Stimulated activated CD4-positive, alpha-beta T cell treated with anti-CD3 and anti-CD28 coated beads, Interleukin-2, amount 100 ng/mL, for 4 hours (primary cell): ENCODE data around the gene PGC.

ENCODE experiments used
- DNase-seq: peaks from one replicate; pipeline ENCODE4 v3.0.0-alpha.2; 2020; ENCODE audit warnings: low read depth

The PGC gene

DNA sequence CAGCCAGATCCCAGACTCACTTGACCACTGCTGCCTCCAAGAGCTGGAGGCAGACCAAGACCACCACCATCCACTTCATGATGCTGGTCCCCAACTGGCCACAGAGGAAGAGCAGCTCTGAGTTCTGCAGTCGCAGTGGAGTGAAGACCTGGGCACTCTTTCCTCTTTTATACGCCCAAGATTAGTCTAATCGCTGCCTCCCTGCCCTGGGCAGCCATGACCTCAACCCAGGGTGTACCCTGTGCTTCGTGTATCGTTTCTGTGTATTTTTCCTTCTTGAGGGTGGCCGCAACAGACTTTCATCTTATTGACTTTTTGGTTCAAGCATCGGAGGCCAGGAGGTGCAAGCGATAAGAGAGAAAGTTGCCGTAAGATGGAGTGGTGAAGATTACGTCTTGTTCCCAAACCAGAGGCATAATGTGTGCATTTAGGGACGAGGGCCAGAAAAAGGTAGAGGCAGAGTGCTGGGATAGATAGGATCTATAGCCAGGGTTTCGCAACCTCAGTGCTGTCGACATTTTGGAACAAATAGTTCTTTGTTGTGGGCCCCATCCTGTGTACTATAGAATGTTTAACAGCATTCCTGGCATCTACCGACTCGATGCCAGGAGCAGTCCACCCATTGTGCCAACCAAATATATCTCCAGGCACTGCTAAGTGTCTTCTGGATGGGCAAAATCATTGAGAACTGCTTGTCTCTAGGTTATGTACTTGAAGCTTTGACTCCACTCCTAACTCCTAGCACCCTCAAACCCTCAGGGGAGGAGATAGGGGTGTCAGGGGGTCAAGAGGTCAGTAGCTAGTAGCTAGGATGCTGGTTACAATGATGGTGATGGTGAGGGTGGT, at the start of gene PGC:
PGC (minus strand) TSS at position 142 of the 846 bp plus-strand sequence; CDS start at position 79, 63 bp downstream.
- no peak for DNase-seq

DNA sequence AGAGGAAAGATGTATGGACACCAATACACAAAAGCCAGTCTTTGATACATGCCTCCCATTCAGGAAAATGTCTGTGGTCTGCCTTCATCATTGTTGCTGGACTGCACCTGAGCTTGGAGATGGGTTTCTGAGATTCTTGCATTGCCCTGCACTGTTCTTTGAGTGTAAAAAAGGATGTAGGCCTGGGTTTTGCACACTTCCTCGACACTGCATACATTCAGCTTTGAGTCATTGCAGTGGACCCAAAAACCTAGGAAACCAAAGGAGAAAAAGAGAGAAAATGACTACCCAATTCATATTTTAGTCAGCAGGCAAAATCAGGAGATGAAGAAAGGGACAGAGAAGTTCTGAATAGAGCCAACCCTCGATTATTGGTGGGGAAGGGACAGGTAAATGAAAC, 49.3 kb upstream of the PGC start:
- DNase-seq: no peak

DNA sequence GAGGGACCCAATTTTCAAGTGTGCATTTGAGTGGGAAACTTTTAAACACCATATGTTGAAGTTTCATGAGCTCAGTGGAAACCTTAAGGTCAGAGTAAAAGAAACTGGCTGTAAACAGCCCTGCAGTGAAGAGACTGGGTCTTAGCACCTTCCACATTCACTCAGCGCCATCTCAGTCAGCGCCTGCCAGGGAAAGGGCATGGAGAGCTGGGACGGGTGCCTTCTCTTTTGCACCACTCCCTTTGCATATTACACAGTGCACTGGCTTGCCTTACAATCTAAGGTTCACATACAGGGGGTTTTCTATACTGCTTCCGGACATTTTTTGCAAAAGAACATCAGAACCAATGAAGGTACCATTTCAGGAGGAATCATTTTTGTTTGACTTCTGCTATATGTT, 44.8 kb upstream of the PGC start:
- no peak for DNase-seq

DNA sequence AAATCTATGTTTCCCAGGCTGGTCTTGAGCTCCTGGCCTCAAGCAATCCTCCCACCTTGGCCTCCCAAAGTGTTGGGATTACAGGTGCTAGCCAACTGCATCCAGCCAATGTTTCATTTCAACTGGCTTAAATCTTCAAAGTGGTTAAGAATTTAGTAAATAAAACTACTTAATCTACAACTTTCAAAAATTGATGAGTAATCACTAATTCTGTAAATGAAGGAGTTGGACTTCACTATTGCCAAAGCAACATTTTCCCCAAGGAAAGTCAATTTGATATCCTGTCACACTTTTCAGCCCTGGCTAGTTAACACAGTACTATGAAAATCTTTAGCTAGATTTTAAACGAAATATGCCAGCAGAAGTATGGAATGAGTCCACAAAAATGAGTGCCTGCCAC, 44.1 kb upstream of the PGC start:
- no peak for DNase-seq

DNA sequence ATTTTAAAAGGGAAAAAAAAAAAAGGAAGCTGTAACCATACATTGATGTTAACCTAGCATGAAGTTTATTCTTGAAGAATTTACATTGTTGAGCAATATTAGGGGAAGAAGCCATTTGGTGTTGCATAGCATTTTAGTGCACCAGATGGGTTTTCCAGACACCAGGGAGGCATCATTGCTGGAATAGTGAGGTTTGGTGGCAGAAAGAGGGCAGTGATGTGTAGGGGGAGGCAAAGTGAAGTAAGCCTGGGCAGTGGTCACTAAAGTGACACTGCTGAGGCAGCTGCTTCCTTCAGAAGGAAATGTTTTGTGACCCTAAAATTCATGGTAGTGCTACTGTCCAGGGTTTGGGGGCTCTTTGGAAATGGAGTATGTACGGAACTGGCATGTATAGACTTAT, 42.8 kb upstream of the PGC start:
- DNase-seq: no peak

DNA sequence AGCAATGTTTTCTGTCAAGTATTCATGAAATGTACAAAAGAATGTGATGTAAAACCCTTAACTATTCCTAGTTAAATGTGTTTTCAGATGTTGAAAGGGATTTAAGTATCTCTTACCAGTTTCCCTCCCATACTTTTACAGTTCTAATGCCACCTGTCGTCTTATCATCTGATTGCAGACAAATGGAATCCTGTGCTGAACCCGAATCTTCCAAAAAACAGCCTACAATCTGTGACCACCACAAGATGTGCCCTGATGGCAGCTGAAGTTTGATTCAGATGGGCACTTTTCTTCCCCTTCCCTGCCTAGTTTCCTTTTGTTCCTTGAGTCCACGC, 42.2 kb upstream of the PGC start:
- DNase-seq: no peak

DNA sequence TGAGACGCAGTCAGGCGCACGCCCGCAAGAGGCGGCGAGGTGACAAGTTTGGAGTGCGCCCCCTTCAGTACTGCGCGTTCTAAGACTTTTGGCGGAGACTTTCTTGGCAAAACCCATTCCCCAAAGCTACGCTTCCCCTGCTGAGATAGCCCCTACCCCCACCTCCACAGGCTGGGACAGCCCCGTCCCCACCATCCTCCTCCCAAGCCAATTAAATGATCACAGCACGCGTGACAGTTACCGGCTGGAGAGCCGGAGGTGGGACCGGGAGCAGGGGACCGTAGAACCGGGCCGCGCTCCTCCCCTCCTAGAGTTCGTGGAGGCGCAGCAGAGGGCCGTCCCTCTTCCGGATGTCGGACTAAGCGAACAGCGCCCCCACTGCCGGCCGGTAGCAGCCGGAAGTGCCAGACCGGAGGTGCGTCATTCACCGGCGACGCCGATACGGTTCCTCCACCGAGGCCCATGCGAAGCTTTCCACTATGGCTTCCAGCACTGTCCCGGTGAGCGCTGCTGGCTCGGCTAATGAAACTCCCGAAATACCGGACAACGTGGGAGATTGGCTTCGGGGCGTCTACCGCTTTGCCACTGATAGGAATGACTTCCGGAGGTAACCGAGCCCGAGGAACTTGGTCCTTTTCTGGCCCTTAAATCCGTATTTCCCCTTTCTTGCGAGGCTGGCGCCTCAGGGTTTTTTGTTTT, 40.2 kb upstream of the PGC start, which contains the start of gene TOMM6:
TOMM6 (plus strand) TSS at position 476 of the 699 bp plus-strand sequence; CDS start at position 480, 4 bp downstream.
- peak; percentile 91 for DNase-seq

DNA sequence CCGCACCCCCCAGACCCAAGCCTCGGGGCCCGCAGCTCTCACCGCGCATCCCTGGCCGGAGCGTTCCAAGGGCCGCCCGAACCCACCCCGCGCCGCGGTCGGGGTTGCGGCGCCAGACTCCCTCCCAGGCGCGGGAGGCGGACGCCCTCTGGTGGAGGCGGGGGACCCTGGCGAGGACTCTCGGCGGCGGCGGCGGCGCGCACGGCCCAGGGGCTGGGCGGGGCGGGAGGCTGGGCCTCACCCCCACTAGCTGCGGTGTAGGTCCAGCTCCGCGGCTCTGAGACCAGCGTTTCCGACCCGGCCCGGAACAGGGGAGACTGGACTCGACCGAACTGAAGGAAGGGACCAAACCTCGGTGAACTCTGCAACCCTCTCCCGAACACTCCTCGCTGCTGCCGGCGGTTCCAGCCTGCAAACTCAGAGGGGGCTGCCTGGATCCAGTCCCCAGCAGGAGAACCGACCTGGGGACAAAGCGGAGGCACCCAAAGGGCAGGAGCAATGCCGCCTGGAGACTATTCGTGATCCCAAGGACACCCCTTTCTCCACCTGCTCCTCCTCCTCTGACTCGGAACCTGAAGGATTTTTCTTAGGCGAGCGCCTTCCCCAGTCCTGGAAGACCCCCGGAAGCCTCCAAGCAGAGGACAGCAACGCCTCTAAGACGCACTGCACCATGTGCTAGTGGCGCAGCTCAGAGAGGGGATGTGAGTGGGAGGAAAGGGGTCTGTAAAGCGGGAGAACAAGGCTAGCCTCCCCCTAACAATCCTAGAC, 39.4 kb upstream of the PGC start:
- peak; percentile 81 for DNase-seq

DNA sequence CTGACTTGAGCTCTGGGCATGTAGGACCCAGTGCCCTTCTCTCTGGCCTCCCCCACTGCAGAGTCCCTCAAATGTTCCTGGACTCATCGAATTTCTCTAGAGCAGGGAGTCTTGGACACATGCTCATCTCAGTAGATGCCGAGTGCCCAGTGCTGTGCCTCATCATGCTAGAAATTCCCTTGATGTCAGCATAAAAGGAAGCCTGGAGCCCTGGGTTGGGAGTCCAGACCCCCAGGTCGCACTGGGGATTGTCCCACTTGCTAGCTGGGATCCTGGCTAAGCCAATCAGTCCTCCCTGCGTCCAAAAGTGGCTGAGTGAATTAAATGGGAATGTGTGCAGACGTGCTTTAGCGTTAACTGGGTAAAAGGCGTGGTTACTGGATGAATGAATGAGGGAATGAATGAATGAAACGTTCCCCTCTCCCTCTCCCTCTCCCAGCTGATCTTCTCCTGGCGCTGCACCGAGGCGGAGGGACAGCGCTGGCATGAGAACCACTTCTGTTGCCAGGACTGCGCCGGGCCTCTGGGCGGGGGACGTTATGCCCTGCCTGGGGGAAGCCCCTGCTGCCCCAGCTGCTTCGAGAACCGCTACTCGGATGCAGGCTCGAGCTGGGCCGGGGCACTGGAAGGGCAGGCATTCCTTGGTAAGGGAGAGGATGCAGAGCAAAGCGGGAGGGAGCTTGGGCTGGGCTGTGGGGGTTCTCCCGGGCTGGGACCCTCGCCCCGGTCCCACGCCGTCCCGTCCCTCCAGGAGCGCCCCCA, 38.7 kb upstream of the PGC start:
- DNase-seq: no peak

DNA sequence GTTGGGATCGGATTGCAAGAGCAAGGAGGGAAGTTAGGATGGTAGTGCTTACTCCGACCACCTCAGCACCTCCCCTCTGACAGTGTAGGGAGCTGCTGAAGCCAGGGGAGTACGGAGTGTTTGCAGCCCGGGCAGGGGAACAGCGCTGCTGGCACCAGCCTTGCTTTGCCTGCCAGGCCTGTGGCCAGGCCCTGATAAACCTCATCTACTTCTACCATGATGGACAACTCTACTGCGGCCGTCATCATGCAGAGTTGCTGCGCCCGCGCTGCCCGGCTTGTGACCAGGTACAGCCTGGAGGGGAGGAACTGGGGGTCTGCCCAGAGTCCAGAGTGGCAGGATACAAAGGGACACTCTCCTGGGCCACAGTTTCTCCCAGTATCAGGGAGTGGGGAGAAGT, 38.1 kb upstream of the PGC start:
- DNase-seq: no peak

DNA sequence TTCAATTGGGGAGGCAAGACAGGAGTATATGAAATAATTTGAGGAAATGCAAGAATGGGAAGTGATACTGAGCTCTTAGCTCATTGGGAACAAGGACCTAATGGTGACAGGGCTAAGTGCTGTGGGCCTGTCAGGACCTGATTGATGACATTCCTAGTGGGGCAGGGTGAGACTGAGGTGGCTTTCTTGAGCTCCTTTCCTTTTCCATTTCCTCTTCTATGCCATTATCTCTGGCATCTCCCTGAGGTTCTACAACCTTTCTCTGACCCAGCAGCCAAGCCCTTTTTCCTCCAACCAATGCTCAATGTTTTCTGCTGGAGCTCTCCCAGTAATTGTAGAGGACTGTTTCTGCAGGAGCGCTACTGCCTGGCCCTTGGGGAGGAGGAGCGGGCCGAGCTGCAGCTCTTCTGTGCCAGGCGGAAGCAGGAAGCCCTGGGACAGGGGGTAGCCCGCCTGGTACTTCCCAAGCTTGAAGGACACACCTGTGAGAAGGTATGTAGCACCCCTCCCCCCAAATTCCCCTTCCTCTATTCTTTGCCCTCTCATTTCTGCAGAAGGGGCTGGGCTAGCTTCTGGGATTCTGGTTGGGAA, 37.5 kb upstream of the PGC start:
- no peak for DNase-seq

DNA sequence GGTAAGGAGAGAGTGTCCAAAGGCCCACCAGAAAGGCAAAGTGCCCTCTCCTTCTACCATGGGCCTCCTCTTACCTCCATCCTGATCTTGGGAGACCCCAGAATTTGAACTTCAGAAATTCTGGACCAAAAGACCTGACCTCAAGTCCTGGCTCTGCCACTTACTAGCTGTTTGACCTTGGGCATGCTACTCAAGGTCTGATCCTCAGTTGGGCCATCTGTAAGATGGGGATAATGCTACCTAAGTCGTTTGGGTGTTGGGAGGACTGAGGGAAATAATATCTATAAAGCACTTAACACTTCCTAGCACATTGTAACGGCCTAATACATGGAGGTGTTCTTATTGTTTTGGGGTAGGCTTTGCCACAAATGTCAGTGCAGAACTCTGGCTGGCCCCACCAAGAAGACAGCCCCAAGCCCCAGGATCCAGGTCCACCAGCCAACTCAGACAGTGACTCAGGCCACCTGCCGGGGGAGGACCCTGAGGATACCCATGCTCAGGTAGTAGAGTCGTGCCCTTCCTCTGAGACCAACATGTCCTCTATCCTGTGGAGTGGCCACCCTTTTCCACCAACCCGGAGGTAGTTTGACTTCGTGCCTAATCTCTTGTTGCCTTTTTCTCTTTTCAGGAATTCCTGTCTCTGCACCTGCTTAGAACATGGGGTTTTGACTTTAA, 36.0 kb upstream of the PGC start:
- DNase-seq: no peak

DNA sequence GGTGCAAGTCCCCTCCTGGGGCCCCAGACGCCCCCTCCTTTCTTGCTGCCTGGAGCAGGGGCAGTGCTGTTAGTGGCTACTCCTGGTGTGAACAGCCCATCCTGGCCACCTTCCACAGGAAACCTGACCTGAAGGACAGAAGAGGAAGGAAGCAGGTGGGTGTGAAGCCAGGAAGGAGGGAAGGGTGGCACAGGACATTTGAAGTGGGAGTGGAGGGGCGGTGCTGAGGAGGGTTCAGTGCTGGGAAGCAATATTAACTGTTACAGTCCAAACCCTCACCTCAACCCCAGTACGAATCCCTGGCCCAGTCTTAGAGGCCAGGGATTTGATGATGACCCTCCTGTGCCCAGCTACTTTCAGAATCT, 34.2 kb upstream of the PGC start:
- DNase-seq: no peak

DNA sequence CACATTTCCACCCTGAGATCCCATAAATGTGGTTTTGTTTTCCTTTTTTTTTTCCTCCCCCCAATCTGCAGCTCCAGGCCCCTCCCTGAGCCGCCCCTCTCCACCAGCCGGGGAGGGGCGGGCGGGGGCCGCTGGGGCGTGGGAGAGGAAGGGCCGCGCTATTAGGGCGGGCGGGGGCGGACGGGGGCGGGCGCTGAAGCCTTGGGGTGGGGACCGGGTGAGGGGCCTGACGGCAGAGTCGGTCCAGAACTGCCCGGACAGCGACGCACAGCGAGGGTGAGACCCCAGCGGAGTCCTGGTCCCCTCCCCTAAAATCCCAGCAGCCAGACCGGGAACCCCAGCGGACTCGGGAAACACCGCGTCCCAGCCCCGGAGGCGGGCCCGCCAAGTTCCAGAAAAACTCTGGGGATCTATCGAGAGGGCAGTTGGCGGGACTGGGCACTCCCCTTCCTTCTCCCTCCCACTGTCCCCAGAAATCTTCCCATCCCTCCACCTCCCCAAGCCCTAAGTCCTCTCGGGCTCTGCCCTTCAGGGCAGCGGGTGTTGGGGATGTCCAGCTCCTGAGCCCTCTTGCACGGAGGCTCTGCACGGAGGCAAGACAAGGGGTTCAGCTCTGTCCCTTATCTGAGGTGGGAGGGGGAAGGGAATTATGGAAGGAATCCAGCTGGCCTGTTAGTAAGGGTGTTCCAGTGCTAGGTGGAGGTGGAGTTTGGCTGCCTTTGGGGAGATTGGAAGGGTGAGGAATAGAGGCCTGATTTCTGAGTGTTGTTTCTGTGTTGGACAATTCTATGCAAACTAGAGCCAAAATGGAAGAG, 33.6 kb upstream of the PGC start, which contains the start of gene PRICKLE4:
PRICKLE4 (plus strand) TSS at position 232 of the 815 bp plus-strand sequence. CDS start 2,692 bp downstream, outside the sequence.
- DNase-seq: no peak

DNA sequence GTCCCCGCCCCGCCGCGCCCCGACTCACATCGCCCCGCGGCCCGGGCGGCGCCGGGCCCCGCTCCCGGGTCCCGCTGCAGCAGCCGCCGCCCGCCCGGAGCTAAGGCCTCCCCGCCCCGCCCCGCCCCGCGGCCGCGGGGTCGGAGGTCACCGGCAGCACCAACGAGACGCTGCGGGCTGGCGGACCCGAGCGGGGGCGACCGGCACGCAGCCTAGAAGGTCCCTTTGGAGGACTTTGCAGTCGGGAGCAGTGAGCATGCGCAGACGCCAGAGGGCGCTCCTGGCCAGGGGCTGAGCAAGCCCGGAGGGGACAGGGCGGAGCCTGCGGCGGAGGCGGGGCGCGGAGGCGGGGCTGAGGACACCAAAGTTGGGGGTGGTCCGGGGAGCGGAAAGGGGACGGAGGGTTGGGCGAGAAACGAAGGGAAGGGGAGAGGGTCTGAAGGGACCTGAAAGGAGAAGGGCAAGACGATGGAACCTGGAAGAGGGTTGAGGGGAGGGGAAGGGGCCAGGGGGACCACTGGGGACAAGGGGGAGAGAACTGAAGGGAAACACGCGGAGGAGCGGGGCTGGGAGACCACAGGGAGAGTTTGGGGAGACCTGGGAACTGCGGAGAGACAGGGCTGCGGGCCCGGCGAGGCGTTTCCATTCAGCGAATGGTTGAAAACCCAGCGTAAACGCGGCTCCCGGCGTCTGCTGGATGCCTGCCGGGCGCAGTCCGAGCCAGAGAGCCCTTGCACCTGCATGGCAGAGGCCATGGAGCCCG, 32.8 kb upstream of the PGC start, which contains the start of gene FRS3:
FRS3 (minus strand) TSS at position 113 of the 763 bp plus-strand sequence. CDS start 2,913 bp downstream, outside the sequence.
- peak; percentile 99 for DNase-seq

DNA sequence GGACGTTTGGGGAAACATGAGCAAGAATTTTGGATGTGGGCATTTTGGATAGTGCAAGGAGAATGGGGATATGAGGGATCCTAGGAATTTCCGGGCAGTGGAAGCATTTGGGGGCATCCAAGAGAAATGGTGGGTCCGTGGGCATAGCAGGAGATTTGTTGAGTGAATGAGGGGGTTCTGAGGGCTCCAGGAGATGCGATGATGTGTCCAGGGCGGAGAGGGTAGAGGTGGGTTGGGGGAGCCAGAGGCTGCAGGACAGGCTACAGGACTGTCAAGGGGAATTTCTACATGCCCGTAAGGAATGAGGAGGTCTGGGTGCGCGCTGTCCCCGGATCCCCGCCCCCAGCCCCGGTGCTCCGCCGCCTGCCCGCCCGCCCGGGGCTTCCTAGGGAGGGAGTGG, 32.1 kb upstream of the PGC start:
- DNase-seq: no peak

DNA sequence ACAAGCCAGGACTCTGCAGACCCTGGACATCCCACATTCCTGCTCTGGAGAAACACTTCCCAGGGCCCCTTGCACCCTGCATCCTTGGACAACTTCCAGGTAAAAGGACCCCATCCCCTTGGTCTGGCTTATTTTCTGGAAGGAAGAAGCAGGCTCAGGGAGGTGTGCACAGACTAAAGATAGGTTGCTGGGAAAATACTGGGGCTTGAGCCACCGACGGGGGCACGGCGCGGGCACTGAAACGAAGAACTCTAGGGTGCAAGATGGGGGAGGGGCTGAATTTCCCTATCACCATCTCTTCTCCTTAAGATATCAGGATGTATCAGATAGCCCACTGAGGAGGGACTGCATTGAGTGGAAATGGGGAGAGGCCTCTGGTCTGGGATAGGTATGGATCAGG, 31.7 kb upstream of the PGC start:
- DNase-seq: no peak

DNA sequence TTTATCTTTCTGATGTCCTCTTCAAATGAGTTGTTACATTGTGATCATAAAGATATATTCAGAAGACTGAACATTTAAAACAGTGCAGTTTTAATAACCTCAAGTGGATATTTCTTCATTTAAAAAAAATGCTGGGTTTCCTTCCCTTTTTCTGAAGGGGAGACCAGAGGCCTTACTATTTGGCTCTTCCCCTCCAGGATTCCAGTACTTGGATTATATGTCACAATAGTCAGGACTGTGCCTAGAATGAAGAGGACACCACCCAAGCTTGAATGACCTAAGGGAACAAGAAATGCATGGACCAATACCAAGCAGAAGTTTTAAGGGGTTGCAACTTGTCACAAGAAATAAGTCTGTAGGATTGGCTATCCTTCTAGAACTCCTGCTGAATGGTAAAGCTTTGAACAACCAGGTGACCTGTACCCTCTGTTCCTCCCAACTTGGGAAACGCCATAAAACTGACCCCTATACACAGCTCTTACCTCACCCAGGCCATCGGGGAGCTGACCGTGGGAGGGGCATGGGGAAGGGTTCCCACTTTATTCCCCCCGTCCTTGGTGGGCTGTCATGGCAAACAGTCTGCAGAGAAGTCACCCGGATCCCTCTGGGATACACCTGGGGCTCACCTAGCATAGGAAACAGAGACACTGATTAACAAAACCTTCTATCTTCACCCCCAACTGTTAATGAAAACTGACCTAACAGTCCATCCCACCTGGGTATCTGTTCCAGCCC, 30.5 kb upstream of the PGC start:
- DNase-seq: no peak
